GM10847 (cell line): ENCODE measurements around the gene NRARP.

Experiments
- POLR2A ChIP-seq: IDR thresholded peaks from 2 replicates; pipeline ENCODE4 v1.6.1; 2011; ENCODE audit not compliant: insufficient read length; ENCODE audit errors: extremely low read depth

NRARP gene, protein sequence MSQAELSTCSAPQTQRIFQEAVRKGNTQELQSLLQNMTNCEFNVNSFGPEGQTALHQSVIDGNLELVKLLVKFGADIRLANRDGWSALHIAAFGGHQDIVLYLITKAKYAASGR

DNA sequence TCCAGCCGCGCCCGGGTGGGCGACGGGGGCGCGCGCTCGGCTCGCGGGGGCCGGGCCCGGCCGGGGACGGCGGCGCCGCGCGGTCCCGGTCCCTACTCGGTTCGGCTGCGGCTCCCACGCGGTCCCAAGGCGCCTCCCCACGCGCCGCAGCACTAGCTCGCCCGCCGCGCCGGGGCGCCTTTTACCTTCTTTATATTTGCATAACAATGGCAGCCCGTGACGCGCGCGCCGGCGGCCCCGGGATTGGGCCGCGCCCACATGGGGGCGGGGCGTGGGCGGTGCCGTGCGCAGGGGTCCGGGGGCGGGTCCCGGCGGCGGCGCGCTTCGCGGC, at the start of gene NRARP:
TSS of gene NRARP (minus strand) at position 154 of the 331 bp plus-strand sequence. CDS start 343 bp downstream, outside the sequence.
- TF ChIP-seq POLR2A = peak; percentile 82

DNA sequence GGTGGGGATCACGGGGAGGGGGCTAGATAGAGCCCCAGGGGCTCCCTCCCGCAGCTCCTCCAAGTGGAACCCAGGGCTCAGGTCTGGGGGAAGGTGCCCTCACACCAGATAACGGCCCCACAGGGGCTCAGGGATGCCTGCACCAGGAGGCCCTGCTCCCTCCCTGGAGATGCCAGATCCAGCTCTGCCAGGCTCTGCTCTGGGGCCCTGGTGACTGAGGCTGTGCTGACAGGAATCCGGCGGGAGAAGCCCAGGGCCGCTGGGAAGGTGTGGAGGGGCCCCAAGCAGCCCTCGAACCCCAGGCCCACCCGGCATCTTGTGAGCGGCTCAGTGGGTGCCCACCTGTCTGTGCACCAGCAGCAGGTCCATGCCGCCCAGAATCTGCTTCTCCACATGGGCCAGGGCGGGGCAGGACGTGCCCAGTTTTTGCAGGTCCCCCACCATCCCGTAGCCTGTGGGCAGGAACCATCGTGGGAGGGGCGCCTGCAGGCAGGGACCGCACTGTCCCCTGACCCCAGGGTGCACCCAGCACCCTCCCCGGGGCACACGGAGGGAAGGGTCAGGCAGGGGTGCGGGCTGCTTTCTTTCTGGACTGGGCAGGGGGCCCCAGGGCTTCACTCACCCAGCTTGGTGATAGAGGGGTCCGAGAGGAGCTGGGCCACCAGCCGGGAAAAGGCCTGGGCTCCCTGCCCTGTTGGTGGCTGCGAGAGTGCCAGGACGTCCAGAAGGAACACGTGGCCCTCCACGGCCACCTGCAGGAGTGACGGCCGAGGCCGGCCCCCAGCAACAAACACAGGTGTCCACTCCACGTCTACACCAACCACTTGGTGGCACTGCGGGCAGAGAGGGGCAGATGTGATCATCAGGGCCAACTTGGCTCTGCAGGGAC, 48.9 kb upstream of the NRARP start:
- no peak for TF ChIP-seq POLR2A

DNA sequence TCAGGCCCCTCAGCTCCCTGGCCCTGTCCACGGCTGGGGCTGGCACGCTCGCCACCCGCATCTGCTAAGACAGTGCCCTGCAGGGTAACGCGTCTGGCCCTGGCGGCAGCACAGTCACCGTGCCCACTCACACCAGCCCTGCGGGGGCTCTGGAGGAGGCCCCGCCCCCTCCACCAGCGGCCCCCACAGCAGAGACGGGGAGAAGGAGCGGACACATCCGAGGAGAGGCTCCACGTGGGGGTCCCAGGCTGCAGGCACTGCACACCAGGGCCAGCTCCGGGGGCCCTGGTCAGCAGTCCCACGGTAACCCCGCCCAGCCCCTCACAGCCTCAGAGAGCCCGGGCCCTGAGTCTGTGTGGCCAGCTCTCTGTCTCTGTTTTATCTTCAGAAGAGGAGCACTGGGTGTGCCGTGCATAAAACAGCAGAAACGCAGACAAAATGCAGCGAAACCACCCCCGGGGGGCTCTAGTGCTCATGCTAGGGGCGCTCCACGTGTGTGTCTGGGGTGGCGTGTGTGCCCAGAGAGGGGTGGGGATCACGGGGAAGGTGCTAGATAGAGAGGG, 47.5 kb upstream of the NRARP start:
- no peak for TF ChIP-seq POLR2A

DNA sequence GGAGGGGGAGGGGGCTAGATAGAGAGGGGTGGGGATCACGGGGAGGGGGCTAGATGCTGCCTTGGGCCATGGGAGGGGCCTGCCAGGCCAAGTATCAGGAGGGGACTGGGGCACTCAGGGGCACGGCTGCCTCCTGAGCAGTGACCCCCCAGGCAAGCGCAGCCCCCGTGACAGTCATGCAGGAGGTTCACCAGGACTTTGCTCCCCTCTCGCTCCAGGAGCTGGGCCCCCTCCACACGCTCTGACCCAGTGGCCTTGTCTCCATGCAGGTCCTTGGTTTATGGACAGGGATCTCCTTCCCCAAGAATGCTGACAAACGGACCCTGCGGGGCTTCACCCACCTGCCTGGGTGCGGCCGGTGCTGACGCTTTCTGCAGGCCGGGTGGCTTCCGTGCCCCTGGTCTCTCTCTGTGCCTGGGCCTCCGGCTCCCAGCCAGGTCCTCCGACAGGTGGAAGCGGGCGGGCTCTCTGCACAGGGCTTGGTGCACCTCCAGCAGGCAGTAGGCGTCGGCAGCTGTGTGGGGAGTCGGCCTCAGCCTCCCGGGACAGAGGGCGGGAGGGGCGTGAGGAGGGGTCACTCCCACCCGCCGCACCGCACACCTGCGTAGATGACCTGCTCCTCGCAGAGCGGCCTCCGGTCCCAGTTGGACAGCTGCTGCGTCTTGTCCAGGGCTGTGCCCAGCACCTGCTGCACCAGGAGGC, 46.8 kb upstream of the NRARP start:
- no peak for TF ChIP-seq POLR2A

DNA sequence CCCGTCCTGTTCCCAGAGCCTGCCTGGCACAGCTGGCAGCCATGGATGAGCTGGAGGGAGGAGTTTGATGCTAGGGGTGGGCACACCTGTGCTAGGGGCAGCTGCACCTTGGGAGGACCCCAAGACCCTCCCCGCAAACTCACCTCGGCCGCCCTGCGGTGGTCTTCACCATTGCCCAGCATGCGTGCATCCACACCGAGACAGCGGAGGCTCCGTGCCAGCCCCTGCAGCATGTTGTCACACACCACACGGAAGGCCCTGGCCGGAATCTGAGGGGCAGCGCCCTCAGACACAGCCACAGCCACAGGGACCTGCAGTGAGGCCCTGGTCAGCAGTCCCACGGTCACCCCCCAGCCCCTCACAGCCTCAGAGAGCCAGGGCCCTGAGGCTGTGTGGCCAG, 45.9 kb upstream of the NRARP start:
- no peak for TF ChIP-seq POLR2A

DNA sequence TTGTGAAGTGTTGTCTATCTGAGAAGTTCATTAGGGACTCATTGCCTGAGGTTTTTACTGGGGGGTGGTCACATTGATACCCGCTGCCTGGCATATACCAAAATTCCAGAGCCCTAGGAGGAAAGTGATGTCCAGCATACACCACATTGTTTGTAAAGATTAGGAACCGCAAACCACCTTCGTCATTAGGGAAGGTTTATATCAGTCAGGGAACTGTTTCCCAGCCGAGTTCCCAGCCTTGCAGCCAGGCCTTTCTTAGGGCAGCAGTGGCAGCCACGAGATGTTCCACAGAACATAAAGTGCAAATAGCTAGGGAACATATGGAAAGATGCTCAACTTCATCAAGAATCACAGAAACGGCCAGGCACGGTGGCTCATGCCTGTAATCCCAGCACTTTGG, 40.4 kb upstream of the NRARP start:
- no peak for TF ChIP-seq POLR2A

DNA sequence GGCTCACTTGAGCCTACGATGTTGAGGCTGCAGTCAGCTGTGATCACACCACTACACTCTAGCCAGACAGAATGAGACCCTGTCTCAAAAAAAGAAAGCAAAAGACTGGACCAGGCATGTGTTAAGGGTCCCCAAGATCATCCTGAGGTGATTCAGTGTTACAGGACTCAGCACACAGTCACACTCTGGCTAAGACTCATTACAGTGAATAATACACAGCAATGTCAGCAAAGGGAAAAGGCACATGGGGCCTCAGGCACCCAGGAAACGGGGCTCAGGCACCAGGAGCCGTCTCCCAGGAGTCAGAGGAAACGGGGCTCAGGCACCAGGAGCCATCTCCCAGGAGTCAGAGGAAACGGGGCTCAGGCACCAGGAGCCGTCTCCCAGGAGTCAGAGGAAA, 39.2 kb upstream of the NRARP start:
- no peak for TF ChIP-seq POLR2A

DNA sequence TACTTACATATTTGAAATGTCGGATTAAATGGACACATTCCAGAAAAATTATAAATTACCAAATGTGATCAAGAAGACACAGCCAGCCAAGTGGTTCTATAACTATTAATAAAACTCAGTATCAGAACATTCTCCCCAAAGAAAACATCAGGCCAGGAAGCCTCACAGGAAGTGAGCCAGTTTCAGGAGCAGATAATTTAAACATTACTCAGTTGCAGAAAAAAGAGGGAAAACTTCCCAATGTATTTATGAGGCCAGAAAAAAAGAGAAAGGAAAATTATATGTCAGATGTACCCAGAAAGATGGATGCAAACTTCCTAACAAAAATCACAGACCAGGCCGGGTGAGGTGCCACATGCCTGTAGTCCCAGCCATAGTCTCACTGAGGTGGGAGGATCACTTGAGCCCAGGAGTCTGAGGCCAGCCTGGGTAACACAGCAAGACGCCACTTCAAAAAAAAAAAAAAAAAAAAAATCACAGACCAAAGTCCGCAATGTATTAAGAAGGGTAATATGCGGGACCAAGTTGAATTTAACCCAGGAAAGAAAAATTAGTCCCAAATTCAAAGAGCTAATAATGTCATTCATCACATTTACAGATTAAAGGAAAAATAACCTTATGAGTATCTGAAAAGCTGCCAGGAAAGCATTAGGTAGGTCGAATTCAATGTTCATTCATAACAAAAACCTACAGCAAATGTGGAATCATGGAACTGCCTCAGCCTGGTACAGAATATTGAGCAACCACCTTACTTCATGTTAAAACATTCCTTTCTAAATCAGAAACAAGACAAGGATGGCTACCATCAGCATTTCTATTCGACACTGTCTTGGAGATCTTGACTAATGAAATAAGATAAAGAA, 37.2 kb upstream of the NRARP start:
- no peak for TF ChIP-seq POLR2A

DNA sequence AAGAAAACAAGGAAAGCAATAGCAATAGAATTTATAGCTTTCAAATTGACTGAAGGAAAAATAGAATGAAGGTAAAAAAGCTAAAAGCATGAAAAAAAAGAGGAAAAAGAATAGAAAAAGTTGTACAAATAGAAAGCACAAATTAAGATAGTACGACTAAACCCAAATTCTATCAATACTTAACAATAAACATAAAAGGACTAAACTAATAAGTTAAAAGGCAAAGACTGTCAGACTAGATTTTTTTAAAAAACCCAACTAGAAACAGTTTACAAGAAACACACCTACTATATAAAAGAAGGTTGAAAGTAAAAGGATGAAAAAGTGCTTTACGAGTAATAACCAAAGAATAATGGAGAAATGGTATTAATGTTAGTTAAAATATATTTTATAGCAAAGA, 34.7 kb upstream of the NRARP start:
- TF ChIP-seq POLR2A = no peak

DNA sequence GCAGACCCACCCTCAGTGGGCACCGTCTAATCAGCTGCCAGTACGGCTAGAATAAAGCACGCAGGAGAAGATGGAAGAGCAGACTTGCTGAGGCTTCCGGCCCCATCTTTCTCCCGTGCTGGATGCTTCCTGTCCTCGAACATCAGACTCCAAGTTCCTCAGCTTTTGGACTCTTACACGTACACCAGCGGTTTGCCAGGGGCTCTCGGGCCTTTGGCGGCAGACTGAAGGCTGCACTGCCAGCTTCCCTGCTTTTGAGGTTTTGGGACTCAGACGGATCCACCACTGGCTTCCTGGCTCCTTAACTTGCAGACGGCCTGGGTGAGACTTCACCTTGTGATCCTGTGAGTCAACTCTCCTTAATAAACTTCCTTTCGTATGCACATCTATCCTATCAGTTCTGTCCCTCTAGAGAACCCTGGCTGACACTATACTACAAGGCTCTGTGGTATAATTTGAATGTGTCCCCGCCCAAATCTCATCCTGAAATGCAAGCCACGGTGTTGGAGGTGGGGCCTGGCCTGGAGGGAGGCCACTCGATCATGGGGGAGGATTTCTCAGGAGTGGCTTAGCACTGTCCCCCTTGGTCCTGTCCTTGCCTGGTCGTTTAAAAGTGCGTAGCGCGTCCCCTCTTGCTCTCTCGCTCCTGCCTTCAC, 31.1 kb upstream of the NRARP start:
- TF ChIP-seq POLR2A = no peak

DNA sequence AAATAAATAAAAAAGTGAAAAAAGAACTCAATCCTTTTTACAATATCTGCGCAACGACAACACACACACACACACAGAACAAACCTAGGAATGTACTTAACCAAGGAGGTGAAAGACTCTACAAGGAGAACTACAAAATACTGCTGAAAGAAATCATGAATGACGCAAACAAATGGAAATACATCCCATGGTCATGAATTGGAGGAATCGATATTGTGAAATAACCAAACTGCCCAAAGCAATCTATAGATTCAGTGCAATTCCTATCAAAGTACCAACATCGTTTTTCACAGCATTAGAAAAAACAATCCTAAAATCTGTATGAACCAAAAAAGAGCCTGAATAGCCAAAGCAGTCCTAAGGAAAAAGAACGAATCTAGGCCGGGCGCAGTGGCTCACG, 29.9 kb upstream of the NRARP start:
- TF ChIP-seq POLR2A = no peak

DNA sequence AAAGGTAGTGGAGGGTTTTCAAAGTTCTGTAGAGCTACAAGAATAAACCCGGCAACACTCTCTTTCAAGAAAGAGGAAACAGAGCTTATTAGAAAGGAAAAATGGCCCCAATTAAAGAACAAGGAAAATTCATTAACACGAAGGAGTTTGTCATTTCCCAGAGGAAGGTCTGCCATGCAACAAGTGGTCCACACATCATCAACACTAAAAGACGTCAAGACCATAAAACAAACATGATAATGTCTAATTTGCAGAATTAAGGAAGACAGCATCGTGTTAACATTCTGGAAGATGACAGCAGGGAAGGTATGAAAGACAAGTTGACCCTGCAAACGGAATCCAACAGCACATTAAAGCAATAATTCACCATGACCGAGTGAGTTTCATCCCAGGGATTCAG, 28.6 kb upstream of the NRARP start:
- TF ChIP-seq POLR2A = no peak

DNA sequence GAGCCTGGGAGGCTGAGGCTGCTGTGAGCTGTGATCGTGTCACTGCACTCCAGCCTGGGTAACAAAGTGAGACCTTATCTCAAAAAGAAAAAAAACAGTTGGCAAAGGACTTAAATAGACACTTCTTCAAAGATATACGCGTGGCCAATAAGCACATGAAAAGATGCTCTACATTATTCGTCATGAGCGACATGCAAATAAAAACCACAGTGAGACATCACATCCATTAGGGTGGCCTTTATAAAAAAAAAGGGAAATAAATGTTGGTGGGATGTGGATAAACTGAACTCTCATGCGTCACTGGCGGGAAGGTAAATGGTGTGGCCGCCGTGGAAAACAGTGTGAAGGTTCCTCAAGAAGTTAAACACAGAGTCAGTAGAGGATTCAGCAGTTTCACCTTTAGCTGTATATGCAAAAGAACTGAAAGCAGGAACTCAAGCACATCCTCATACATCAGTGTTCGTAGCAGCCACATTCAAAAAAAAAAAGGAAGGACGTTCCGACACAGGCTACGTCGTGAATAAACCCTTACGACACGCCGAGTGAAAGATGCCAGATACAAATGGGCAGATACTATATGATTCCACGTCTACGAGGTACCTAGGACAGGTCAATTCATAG, 24.5 kb upstream of the NRARP start:
- no peak for TF ChIP-seq POLR2A

DNA sequence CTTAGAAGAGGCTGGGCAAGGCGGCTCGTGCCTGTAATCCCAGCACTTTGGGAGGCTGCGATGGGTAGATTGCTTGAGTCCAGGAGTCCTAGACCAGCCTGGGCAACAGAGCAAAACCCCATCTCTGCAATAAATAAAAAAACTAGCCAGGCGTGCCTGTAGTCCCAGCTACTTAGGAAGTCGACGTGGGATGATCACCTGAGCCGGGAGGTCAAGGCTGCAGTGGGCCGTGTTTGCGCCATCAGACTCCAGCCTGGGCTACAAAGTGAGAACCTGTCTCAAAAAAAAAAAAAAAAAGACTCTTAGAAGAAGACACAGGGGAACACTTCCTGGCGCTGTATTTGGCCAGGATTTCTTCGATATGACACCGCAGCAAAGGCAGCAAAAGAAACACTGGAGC, 23.7 kb upstream of the NRARP start:
- no peak for TF ChIP-seq POLR2A

DNA sequence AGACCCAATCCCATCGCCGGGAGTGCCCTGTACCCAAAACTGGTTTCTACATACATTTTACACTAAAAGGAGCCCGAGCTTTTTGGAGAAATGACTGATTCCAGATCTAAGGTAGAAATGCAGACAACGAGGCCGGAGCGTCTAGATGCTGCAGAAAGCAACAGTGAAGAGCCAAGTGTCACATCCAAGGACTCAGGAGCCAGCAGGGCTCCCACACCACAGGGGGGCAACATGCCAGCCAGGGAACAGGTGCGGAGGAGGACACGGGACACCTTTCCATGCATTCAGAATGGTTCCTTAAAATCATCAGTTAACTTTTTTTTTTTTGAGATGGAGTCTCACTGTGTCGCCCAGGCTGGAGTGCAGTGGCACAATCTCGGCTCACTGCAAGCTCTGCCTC, 23.1 kb upstream of the NRARP start:
- TF ChIP-seq POLR2A = no peak
